H1 (cell line): ENCODE results near the gene CETN1. TPM values are rescaled to one million over a fixed set of nuclear protein-coding genes. Genes with fewer than 3 reads are reported as not detected.

ENCODE experiments used
- ASH2L ChIP-seq: fragments of 200-600, 300-600 bp; sonication (generic); IDR thresholded peaks from one replicate; pipeline ENCODE4 v1.7.1; 2017; ENCODE audit warnings: low read length
- BRCA1 ChIP-seq: IDR thresholded peaks from 2 replicates; pipeline ENCODE4 v1.6.1; 2012; ENCODE audit warnings: low read depth, low read length, improper control_type of control experiment
- CREB1 ChIP-seq: IDR thresholded peaks from 2 replicates; pipeline ENCODE4 v1.6.1; 2012; ENCODE audit warnings: inconsistent platforms
- polyA plus RNA-seq, 7 experiments: library from polyadenylated mRNA; depleted of rRNA in 3 of 7; stranded (reverse) in 5 of 7; unstranded in 2 of 7; fragments of >200 nt in 5 of 7; fragments of 200-250 nt in 2 of 7; gene quantifications; 1 replicate in 5 of 7; 2 replicates in 1 of 7; 4 replicates in 1 of 7; pipeline versions ENCODE4 v1.2.1 to v1.2.3, GENCODE V29; 2011 to 2013; ENCODE audit warnings: missing spikeins in 2 of 7, mixed read lengths in 2 of 7
- total RNA-seq: library from RNA; stranded (reverse); fragmentation: NEBNext Ultra II Directional; extraction: Animal tissue kit (Norgen Biotek cat#: 25700); gene quantifications from 2 replicates; pipeline ENCODE4 v1.2.1, GENCODE V29; 2021

The CETN1 gene
- total and polyA plus RNA-seq, 2 of the 8 experiments (the other 6 are each of a cell fraction or from before 2014, with no cell fraction given) = not detected

- TF ChIP-seq CREB1 (no peak), BRCA1 (no peak), ASH2L (no peak)
Measured at GRCh38 chr18:618618-619017, 38.4 kb downstream of the CETN1 start (continued).
